Activated CD8-positive, alpha-beta T cell treated with anti-CD3 and anti-CD28 coated beads for 36 hours (primary cell): ENCODE results near the gene CXCL6. TPM values are rescaled to one million over a fixed set of nuclear protein-coding genes. Genes with fewer than 3 reads are reported as not detected.

Experiments
- ATAC-seq: fragments of 200-7000 bp; cut with Tn5 transposase; one replicate; pipeline ENCODE4 v1.10.0; 2021; ENCODE audit warnings: mild to moderate bottlenecking, moderate library complexity
- CTCF ChIA-PET: fragments of 350-600 bp; sonication (Branson Sonifier 250); formaldehyde crosslinking; loops from one replicate; lab custom pipeline; 2021; ENCODE audit warnings: antibody characterized with exemption; lab: Charles Lee
- POLR2A ChIA-PET: fragments of 350-600 bp; sonication (Branson Sonifier 250); formaldehyde crosslinking; loops from one replicate; lab custom pipeline; 2021; ENCODE audit warnings: antibody characterized with exemption; lab: Charles Lee
- DNase-seq: peaks from one replicate; pipeline ENCODE4 v3.0.0-alpha.2; 2020
- H3K27ac Mint-ChIP-seq: one replicate; pipeline ENCODE4 v1.8.0; 2021; ENCODE audit warnings: mild to moderate bottlenecking, mixed read lengths
- H3K27me3 Mint-ChIP-seq: one replicate; pipeline ENCODE4 v1.8.0; 2021; ENCODE audit warnings: mixed read lengths
- H3K36me3 Mint-ChIP-seq: one replicate; pipeline ENCODE4 v1.8.0; 2021; ENCODE audit warnings: low read depth, mixed read lengths
- H3K4me1 Mint-ChIP-seq: one replicate; pipeline ENCODE4 v1.8.0; 2021; ENCODE audit warnings: low read depth, mixed read lengths
- H3K4me3 Mint-ChIP-seq: one replicate; pipeline ENCODE4 v1.8.0; 2021; ENCODE audit warnings: mild to moderate bottlenecking, moderate library complexity, mixed read lengths
- H3K9me3 Mint-ChIP-seq: one replicate; pipeline ENCODE4 v1.8.0; 2021; ENCODE audit warnings: mixed read lengths
- CTCF ChIP-seq: fragments of 200-600 bp; IDR thresholded peaks from one replicate; pipeline ENCODE4 v1.8.0; 2022; ENCODE audit warnings: antibody characterized with exemption, mild to moderate bottlenecking
- intact Hi-C: fragments of 100-400 bp; cut with micrococcal nuclease; formaldehyde crosslinking; loops from one replicate; pipeline ENCODE4 v1.10.0; 2022
- total RNA-seq, 2 experiments: library from RNA; stranded (reverse); gene quantifications; one replicate each; pipeline ENCODE4 v1.2.3, GENCODE V29; 2021

CXCL6 gene
- total RNA-seq, 2 experiments from 2014 or later = not detected

DNA sequence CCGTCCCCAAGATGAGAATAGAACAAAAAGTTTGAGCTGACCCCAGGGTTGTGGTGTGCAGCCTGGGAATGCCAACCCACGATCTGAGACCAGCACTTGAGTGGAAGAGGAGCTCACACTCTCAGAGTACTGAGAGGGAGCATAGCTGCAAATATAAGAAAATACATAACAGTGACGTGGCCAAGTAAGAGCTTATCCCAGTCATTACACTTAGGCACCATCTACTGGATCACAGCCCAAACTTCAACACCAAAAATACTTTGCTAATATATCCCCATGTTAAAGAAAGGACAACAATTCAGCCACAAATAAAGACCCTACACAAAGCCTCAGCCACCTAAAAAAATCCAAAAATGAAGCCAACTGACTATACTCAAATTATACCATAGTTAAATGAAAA, 33.3 kb upstream of the CXCL6 start:
- ChIA-PET POLR2A (no interaction called here), CTCF (no interaction called here)
- ATAC-seq = no peak
- no peaks in the 10 kb centered on the region for H3K4me1 Mint-ChIP-seq
- H3K9me3 Mint-ChIP-seq = peaks cover 3% of the 10 kb centered on the region
- H3K27ac Mint-ChIP-seq = no peak overlapping the region
- intact Hi-C loops = no loop called here
- no peak for DNase-seq
- no peak for TF ChIP-seq CTCF
- H3K36me3 Mint-ChIP-seq = no peaks in the 10 kb centered on the region
- H3K4me3 Mint-ChIP-seq = no peak overlapping the region
- H3K27me3 Mint-ChIP-seq = no peaks in the 10 kb centered on the region

GRCh38 chr4:73810191-73810590, 26.3 kb upstream of the CXCL6 start:
- H3K27ac Mint-ChIP-seq = no peak overlapping the region
- POLR2A ChIA-PET = no interaction called here
- ATAC-seq (no peak), DNase-seq (no peak)
- no peaks in the 10 kb centered on the region for H3K36me3 Mint-ChIP-seq
- H3K27me3 Mint-ChIP-seq = no peaks in the 10 kb centered on the region
- no peaks in the 10 kb centered on the region for H3K9me3 Mint-ChIP-seq
- intact Hi-C loops = no loop called here
- TF ChIP-seq CTCF = no peak
- CTCF ChIA-PET = no interaction called here
- H3K4me1 Mint-ChIP-seq = no peaks in the 10 kb centered on the region
- H3K4me3 Mint-ChIP-seq = no peak overlapping the region

DNA sequence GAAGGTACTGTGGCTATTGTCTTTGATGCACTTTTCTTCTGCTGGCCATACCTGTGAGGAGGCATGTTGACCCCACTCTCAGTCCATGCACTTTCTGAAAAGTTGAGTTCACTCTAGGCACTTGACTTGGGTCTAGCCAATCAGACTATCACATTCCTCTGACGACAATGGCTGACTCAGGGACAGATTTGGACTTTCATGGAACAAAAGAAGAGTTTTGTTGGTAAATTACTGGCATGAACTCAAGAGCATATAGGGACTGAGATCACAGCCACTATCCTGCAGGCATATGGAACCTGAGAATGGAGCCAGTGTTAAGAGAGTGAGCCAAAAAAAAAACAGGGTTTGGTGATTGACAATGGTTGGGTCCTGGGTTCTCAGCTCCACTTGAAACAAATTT, 24.6 kb upstream of the CXCL6 start:
- no peaks in the 10 kb centered on the region for H3K4me1 Mint-ChIP-seq
- no peaks in the 10 kb centered on the region for H3K9me3 Mint-ChIP-seq
- no peak overlapping the region for H3K4me3 Mint-ChIP-seq
- ATAC-seq (no peak), DNase-seq (no peak)
- TF ChIP-seq CTCF = no peak
- intact Hi-C loops = no loop called here
- H3K27ac Mint-ChIP-seq = no peak overlapping the region
- POLR2A ChIA-PET = no interaction called here
- no peaks in the 10 kb centered on the region for H3K27me3 Mint-ChIP-seq
- no peaks in the 10 kb centered on the region for H3K36me3 Mint-ChIP-seq
- CTCF ChIA-PET = no interaction called here

- intact Hi-C loops = no loop called here
- no peaks in the 10 kb centered on the region for H3K9me3 Mint-ChIP-seq
- no peak for TF ChIP-seq CTCF
- no peak for ATAC-seq
- H3K27ac Mint-ChIP-seq = no peak overlapping the region
- no peaks in the 10 kb centered on the region for H3K27me3 Mint-ChIP-seq
- H3K4me1 Mint-ChIP-seq = no peaks in the 10 kb centered on the region
- no peaks in the 10 kb centered on the region for H3K36me3 Mint-ChIP-seq
- ChIA-PET CTCF (no interaction called here), POLR2A (no interaction called here)
- DNase-seq = no peak
- H3K4me3 Mint-ChIP-seq = no peak overlapping the region
Observed at GRCh38 chr4:73814679-73815078, 21.8 kb upstream of the CXCL6 start.

DNA sequence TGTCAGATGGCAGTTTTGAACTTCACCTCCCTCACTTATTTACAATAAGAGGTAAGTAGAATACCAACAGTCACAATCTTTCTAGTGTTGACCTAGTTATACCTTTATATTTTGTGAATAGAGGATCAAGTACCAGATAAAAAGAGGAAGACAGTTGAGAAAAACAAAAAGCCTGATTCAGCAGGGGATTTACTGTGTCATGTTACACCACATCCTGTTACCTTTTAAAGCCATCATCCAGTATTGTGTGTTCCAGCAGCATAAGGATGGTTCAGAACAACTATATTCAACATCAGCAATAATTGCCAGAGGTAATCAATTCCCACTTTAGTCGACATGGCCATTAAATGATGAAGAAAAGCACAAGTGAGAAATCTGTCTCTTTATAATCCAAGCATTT, 21.3 kb upstream of the CXCL6 start:
- H3K27ac Mint-ChIP-seq = no peak overlapping the region
- intact Hi-C loops = no loop called here
- CTCF ChIA-PET = no interaction called here

More for the DNA sequence above, 21.3 kb upstream of the CXCL6 start:
- Mint-ChIP-seq H3K27me3 (no peaks in the 10 kb centered on the region), H3K4me3 (no peak overlapping the region), H3K36me3 (no peaks in the 10 kb centered on the region), H3K4me1 (no peaks in the 10 kb centered on the region), H3K9me3 (no peaks in the 10 kb centered on the region)
- TF ChIP-seq CTCF = no peak
- POLR2A ChIA-PET = no interaction called here
- DNase-seq (no peak), ATAC-seq (no peak)
